ENCODE data around the gene THSD4.
"Not testable (repeated sequence)": the region's sequence is repeated elsewhere in the genome, so short reads cannot be mapped to it uniquely, and the experiment has no call there.

THSD4 gene

GRCh38 chr15:71124937-71125790 lies 9.9 kb downstream of the THSD4 start:
- DNase-seq (ENCODE audit: low read depth) = no peak

- no peak for DNase-seq (ENCODE audit: low read depth)
Measured at GRCh38 chr15:71125831-71126450, 10.7 kb downstream of the THSD4 start.

DNA sequence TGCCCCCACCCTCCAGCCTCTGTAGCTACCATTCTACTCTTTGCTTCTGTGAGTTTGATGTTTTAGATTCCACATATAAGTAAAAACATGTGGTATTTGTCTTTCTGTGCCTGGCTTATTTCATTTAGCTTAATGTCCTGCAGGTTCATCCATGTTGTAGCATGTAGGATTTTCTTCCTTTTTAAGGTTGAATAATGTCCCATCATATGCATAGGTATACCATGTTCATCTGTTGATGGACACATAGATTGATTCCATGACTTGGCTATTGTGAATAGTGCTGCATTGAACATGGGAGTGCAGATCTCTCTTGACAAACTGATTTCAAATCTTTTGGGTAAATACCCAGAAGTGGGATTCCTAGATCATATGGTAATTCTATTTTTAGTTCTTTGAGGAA lies 11.8 kb downstream of the THSD4 start:
- no peak for DNase-seq (ENCODE audit: low read depth)

DNA sequence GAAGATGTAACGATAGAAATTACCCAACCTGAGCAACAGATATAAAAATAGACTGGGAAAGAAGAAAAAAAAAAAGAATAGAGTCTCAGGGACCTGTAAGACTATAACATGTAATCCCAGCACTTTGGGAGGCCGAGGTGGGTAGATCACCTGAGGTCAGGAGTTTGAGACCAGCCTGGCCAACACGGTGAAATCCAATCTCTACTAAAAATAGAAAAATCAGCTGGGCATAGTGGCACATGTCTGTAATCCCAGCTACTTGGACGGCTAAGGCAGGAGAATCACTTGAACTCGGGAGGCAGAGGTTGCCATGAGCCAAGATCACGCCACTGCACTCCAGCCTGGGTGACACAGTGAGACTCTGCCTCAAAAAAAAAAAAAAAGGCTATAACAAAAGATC lies 12.9 kb downstream of the THSD4 start:
- DNase-seq (ENCODE audit: low read depth) = not testable (repeated sequence)

DNA sequence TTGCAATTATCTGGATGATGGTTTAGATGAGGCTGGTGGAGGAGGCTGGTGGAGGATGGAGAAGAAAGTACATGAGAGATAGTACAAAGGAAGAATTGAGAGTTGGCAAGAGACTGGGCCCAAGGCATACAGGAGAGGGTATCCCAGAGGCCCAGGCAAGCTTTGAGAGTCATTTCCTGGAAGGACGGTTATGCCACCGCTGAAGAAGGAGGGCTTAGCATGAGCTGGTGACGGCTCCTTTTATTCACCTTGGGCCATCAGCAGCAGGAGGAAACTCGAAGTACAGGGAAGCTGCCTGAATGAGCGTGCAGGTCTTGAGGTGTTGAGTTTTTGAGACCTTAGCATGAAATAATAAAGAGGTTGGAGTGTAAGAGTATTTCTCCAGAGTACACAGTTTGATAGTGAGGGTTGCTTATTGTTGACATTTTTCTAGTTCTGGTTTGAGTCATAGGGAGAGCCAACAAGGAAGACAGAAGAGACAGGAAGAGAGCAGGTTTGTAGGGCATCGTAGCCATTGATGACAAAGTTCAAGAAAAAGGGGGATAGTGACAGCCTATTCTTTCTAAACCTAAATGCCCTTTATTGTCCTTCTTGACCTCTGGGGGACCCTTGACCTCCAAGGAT lies 13.8 kb downstream of the THSD4 start:
- no peak for DNase-seq (ENCODE audit: low read depth)

DNA sequence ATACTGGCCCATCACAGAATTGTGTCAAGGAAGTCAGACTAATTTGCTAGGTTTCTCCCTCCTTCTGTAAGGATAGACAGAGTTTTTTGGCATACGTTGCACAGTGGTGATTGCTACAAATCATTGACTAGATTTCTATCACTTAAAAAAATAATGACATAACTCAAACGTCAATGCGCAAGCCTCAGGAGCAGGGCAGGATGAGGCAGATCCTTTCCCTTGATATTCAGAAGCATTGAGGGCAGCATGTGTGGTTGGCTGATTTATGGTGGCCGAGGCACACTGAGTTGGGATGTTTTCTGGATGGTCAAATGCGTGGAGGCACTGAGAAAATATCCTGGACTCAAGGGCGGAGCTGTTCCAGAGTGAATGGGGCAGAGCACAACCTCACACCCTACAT lies 14.4 kb downstream of the THSD4 start:
- DNase-seq (ENCODE audit: low read depth) = no peak

- DNase-seq (ENCODE audit: low read depth) = no peak
Measured at GRCh38 chr15:71131601-71132362, 16.5 kb downstream of the THSD4 start.

GRCh38 chr15:71133747-71134472 lies 18.6 kb downstream of the THSD4 start:
- DNase-seq (ENCODE audit: low read depth) = no peak

DNA sequence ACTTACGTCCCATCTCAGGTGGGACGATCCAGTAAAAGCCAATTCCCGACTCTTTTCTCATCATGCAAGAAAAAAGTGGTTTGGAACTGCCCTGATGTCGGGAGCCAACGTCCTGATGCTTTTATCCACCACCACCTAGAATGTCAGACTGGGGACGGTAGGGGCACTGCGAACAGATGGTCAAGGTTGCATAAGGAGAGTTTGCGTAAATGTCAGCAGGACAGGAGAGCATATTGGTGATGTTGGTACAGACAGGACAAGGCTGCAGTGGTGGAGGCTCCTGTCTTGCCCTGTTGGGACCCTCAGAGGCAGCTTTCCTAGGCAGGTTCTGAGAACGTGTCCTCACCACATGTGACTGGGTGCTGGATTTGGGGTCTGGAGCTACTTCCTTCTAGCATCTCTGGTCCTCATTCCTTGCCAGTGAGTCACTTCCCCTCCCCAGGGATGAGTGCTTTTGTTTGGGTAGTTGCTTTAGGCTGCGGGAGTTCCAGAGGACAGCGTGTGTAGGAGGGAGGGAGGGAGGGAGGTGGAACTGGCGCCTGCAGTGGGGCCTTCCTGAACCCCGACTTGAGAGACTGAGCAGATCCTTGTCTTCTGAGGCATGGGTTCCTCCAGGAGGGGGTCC lies 21.0 kb downstream of the THSD4 start:
- no peak for DNase-seq (ENCODE audit: low read depth)

DNA sequence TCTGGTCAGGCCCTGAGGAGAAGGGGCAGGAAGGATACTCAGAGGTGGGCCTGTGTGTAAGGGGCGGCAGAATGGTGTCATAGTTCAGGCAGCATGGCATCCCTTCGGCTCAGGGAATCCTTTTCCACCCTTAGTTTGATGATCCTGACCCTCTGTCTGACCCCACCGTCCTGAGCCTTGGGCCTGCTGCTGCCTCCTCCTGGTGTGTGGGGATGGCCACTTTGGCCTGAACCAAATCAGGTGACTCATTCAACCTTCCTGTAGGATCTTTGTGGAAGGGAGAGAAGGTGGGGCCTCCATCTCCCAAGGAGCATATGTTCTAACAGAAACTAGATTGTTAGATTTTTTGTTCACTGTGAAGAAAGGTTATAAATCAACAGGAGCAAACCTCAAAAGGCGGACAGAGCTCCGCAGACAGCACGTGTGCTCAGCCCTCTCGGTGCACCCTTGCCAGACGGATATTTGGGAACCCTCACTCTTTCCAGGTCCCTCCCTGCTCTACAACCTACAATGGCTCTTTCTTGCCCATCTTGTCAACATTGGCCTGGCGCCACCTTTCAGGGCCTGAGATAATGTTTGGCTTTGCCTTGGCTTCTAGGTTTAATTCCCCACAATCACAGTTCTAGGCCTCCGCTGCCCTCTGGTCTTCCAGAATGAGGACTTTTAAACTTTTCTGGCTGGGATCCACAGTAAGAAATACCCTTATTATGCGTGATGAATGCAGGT lies 21.7 kb downstream of the THSD4 start:
- DNase-seq (ENCODE audit: low read depth) = no peak

DNA sequence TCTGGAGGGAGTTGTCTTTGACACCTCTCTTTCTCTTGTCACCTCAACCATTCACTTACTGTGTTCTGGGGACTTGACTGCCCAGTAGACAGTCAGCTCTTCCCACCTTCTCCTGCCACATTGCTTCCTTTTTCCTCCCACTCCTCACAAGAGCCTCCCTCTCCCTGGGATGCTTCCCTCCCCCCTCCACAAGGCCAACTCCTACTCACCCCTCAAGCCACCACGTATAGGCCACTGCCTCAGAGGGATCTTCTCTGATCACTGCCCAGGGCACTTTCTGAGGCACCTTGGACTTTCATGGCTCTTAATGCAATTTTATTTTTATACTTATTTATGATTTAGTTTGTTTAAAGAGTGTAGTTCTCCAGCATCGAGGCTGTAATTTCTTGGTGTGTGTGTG lies 23.2 kb downstream of the THSD4 start:
- no peak for DNase-seq (ENCODE audit: low read depth)

DNA sequence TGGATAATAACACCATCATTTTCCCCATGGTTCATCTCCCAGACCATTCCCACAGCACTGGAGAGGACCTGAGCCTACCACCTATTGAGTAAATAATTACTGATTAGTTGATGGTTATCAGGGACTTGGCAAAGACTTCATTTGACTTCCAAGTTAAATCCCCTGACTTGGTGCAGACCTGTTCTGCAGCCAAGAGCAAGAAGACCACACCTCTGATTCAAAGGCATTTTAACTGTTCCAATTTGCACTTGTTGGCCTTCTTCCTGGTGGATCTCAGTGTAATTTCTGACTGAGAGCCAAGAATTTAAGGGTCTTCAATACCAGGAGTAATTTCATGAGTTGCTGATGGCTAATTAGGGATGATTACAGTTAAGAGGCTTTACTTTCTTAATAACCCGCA lies 24.0 kb downstream of the THSD4 start:
- no peak for DNase-seq (ENCODE audit: low read depth)

DNA sequence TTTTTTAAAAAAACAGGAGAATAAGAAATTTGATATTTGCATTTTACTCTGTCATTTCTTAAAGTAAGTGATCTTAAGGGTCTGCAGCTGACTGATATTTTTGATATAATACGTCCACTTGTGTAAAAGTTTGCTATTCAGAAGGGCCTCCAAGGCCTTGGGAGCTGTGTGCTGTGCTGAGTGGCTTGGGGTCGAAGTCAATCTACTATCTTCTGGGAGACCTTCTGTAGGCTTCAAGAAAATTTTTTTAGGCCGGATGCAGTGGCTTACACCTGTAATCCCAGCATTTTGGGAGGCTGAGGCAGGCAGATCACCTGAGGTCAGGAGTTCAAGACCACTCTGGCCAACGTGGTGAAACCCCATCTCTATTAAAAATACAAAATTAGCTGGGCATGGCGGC lies 26.3 kb downstream of the THSD4 start:
- DNase-seq (ENCODE audit: low read depth) = no peak

DNA sequence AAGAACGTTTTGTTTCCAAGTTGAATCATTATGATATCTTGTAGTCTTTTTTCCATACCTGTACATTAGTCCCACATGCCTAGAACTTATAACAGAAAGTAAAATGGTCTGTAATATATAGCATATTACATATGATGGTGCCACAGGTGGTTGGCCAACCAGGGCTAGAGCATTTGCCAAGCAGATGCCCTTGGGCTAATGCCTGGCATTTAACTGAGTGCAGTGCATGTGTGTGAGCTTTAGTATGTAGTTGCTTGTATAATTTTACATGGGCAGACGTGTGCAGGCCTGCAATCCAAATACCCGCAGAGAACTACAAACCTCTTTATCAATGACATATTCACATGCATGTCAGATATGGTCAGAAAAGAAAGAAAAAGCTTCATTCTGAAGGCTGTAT lies 27.5 kb downstream of the THSD4 start:
- no peak for DNase-seq (ENCODE audit: low read depth)

GRCh38 chr15:71143373-71144310 lies 28.4 kb downstream of the THSD4 start:
- DNase-seq (ENCODE audit: low read depth) = no peak

DNA sequence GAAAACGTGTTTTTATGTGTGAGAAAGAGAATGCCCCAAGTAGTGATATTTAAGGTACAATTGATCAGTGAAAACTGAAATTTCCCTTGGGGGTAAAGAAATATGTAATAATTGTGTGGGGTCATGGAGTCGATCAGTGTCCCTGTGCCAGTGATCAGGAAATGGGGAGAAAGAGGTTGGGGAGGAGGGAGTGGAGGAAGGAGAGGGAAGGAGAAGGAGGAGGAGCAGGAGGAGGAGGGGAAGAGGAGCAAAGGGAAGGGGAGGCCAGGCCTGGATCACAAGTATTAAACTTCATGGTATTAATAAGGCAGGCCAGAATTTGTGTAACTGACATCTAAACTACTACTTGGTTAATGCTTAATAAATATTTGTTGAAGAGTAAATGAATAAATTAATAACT lies 30.4 kb downstream of the THSD4 start:
- no peak for DNase-seq (ENCODE audit: low read depth)

- no peak for DNase-seq (ENCODE audit: low read depth)
Measured at GRCh38 chr15:71146580-71146982, 31.3 kb downstream of the THSD4 start.

GRCh38 chr15:71148048-71148447 lies 32.8 kb downstream of the THSD4 start:
- no peak for DNase-seq (ENCODE audit: low read depth)
